HG03064 (cell line): ENCODE measurements around the gene NOS1AP.
"Not testable (repeated sequence)": the region's sequence is repeated elsewhere in the genome, so short reads cannot be mapped to it uniquely, and the experiment has no call there.

Experiments used
- ATAC-seq: cut with Tn5 transposase; IDR thresholded peaks from one replicate; pipeline ENCODE4 v1.9.1; 2021; ENCODE audit warnings: low read depth; ENCODE audit not compliant: unreplicated experiment

NOS1AP gene

DNA sequence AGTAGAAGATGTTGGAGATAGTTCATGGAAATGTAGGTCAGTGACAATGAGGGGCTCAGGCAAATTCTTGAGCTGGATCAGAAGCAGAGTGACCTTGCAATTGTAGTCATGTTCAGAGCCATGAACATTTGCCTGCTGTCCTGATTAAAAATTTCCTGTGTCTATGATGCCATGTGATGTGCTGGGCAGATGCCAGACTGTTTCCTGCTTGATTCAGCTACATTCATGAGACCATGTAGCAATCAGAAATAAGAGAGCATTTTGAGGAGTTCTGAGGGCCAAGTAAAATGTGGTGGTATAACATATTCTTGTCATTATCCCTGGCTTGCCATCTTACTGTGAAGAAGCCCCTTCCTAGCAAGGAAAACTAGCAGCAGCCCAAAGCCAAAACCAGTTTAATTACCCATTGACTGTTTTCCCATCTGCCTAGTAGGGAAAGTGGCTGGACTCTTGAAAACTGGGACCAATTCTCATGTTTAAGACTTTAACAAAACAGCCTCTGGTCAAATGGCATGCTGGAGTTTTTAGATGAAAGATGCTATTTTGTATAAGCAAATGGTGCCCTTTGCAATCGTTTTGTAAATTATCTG lies 118.3 kb downstream of the NOS1AP start:
- no peak for ATAC-seq

DNA sequence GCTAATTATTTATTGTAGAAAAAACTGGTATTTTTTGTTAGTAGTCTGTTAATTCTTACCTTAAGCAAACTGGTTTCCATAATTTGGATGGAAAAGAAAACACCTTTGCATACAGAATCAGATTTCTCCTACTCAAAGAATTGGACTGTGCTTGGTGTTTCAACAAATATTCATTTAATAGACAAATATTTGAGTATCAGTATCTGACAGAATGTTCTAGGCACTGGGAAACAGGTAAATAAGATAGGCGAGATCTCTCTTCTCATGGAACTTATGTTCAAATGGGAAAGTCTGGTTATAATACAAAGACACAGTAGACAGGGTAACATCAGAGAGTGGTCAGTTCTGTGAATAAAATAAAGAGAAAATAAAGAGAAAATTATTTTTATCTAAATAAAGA lies 119.9 kb downstream of the NOS1AP start:
- no peak for ATAC-seq

DNA sequence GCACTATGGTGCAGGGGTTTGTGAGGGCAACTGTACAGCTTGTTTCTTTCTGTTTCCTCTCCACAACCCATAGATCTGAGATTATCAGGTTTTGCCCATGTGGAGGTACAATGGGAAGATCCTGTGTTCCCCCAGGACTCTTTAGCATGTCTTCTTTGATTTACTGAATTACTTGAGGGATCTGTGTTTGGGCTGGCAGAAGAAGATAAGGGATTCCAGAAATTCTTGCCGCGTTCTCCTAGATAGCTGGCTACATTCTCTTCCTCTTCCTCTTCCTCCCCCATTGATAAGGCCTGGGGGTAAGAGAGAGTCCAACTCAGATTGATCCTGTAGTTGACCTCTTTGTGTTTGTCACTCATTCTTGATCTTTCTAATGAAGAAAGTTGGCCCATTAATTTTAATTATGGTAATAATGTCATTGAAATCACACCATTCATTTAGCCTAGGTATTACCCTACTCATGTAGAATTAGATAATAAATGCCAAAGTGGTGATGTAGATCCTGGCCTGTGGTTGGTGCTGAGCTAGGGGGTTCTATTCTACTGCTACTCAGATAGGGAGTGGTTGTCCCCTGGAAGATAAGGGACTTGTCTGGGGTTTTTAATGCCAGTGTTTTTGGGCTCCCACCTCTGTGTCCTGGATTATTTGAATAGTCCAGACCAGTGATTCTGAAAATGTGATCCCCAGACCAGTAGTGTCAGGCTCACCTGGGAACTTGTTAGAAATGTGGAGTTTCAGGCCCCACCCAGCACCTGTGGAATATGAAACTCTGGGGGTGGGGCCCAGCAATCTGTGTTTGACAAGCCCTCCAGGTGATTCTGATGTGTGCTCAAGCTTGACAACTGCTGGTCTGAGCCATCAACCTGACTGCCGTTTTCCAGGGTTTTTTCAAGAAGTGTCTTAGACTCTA lies 122.2 kb downstream of the NOS1AP start:
- ATAC-seq = no peak

DNA sequence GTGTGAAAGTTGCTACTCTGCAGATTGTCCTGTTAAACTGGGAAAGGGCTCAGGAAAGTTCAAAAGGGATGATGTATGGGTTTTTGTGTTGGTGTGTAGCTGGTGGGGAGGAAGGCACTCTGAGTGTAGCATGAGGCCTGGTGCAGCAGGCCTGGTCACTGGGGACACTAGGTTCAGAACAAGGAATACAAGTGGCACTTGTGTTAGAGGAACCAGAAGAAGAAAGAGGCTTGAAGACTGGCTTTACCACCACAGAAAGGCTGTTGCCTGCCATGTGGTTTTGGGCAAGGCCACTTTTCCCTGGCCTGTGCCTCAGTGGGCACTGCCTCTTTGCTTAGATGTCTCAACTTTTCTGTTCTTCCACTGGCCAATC lies 122.8 kb downstream of the NOS1AP start:
- no peak for ATAC-seq

DNA sequence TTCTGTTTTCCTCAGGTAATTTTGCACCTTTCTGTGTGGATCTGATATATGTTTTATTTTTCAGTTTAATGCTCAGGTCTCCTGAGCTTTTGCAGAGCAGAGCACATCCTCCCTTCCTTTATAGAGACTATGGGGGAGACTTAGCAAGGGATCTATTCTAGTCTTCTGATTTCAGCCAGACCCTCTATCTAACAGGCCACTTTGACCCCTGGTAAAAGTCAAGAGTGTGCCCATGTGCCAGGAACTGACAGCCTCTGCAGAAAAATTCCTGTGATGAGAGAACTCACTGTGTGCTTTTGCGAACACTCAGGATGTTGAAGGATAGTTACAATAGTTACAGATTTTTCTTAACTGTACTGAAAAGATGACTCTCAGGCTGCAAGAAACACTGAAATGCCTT lies 123.3 kb downstream of the NOS1AP start:
- ATAC-seq = no peak

DNA sequence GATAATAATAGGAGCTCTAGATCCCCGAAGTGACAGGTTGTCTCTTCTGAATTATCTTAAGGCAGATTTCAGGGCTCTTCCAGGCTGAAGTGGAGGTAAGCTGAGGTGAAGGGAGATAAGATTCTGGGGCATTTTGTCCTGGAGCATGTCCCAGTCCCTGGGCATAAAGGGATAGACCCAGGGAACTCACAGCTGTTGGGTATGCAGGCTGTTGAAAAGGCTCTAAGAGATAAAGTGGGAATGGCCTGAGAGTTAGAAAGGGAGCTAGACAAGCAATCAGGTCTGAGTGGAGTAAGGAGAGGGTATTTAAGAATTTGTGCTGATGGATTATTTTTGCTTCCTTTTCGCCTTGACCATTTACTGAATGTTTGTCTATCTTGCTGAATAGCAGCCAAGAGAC lies 123.7 kb downstream of the NOS1AP start:
- no peak for ATAC-seq

DNA sequence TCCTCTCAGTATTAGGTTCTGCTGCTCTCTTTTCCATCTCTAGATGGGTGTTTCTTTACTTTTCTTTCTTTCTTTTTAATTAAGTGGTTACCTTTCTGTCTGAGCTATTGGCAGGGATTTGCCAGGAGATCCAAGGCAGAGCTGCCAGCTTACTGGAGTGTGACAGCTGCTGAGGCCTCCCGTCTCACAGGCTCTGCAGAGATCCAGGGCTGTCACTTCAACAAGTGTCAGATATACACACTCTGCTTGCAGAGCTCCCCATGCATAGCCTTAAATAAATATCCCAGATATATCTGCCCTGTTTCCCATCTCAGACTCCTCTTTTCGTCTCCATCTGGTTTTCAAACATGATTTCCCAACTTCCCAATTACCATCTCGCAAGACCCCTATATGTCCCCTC lies 124.3 kb downstream of the NOS1AP start:
- ATAC-seq = no peak

DNA sequence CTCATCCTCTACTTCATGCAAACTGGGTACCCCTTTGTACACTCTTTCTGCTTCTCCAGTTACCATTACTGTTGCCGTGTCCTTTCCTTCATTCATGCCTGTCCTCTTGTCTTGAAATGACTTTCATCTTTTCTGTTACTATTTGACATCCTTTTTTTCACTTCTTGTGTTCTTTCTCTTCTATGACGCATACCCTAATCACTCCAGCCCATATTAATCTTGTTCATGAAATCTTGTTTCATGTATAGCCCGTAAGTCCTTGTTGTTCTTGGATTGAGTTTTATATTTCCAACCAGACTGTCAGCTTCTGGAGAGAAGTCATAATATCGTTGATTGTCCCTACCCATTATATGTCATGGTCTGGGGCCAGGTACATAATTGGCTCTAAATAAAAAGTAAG lies 126.1 kb downstream of the NOS1AP start:
- no peak for ATAC-seq

DNA sequence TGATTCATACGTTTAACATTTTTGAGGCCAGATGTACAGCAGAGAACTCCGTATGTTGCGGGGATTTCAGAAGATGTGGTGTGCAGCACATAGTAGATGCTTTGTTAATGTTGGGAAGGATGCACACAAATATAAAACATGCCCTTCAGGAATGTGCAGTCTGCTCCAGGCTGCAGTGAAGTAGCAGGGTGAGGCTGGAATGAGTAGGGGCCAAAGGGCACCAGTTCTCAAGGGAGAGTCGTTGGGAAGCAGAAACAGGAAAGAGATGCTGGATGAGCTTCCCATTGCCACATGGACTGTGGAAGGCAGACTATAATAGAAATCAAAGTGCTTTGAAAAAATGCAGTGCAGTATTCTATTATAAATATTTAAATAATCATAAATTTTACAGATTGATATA lies 126.9 kb downstream of the NOS1AP start:
- no peak for ATAC-seq

DNA sequence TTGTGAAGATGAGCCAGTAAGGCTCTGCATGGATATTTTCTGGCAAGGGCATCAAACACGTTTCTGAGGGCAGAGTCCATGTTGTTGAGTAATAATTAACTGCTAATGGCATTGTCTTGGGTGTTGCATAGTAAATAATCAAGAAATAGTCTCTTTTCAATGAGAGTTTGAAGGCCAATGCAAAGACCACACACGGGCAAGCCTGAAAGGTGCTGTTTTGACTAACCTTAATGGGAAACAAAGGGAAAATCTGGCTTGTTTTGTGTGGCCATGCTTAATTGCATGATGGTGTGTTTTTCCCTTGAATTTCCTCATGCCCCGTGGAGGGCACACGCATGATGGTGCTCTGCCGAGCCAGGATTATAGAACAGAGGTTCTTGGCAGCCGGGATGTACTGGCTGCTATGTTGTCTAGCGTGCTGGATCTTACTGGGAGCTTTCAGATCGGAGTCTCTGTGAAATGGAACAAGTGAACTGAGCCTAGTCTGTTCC lies 127.6 kb downstream of the NOS1AP start:
- ATAC-seq = no peak

DNA sequence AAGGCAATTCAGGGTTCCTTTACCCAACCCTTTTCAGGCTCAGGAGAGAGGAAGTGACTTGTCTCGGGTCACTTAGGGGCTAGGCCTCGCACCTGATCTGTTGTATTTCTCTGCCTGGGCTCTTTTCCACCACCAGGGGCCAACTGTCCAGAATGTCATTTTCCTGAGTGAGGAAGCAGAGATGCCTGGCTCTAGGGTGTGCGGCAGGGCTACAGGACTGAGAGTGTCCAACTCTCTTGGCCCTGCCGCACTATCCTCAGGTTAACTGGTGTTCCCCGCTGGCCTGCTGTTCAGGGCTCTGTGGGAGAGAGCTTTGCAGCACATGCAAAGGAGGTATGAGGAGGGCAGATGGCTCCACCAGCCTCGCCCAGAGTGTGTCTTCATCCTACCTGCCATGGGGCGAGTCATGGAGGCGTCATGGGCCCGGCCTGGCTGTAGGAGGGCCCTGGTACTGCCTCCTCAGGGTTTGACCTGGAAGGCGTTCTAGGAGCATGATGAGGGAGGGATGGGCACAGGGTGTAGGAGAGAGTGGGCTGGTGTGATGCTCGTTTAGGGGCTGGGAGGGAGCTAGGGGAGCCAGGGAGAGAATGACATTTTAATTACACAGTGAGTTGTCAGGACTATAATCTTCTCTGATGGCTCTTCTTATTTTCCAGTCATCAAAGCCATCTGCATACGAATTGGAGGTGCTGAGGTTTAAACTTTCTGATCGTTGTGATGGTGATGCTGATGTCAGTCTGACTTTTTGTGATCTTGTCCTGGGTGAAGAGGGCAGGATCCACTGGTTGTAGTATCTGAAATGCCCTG lies 128.3 kb downstream of the NOS1AP start:
- no peak for ATAC-seq

DNA sequence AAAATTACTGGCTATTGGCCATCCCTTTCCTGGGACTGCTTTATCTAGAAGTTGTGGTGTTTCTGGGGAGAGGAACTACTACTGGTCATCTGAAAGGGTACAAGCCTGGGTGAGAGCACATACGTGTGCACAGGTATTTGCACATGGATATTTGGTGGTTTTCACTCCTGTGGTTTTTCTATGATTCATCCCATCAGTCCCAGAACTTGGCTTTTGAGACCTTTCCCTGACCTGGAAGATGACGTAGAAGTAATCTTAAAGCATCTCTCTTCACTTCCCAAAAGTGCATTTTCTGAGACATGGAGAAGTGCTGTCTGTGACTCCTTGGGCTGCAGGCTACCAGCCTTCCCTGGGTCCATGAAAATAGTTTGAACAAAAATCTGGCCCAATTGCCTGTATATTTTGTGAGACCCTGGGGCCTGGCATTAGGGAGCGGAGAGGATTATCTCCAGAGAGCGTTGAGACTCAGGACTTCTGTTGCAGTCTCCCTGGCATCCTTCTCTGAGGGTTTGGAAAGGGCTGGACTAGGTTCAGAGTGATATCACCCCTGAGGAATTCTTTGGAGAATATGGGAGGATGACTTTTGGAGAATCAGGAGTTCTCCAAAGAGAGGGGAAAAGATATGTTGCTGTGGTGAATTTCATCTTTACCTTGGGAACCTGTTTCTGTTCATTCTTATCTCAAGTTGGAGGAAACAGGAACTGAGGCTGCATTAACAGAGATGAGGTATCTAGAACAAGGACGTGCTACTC lies 130.8 kb downstream of the NOS1AP start:
- ATAC-seq = no peak

DNA sequence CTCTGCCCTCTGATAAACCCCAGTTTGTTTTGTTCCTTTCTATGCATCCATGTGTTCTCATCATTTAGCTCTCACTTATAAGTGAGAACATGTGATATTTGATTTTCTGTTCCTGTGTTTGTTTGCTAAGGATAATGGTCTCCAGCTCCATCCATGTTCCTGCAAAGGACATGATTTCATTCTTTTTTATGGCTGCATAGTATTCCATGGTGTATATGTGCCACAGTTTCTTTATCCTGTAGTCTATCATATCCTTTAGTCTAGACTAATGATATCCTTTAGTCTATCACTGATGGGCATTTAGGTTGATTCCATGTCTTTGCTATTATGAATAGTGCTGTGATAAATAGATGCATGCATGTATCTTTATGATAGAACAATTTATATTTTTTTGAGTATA lies 131.6 kb downstream of the NOS1AP start:
- ATAC-seq = not testable (repeated sequence)

DNA sequence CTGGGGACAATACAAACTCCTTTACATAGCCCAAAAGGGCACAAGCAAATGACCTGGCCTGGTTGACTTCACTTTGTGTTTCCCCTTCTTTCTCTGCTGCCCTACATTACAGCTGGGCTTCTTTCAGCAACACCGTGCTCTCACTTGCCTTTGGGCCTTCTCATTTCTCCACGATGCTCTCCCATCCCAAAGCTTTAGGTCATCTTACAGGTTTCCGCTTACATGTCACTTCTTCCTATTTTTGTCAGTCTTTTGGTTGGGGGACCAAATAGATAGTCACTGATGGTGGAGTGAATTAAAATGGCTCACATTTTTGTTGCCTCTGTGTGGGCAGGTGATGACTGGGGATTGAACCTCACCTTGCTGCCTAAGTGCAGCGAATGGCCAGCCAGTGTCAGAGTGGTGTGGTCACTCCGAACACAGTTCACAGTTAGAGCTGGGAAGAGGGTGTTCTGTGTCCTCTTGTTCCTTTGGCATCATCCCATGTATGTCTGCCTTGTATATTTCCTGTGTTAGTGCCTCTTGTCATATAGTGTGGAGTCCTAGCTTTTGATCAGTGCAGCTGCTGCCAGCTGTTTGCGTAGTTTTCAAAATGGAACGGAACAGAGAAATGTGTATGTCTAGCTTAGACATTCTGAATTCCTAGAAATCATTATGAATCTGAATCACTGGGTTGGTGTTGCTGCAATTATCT lies 134.8 kb downstream of the NOS1AP start:
- no peak for ATAC-seq

DNA sequence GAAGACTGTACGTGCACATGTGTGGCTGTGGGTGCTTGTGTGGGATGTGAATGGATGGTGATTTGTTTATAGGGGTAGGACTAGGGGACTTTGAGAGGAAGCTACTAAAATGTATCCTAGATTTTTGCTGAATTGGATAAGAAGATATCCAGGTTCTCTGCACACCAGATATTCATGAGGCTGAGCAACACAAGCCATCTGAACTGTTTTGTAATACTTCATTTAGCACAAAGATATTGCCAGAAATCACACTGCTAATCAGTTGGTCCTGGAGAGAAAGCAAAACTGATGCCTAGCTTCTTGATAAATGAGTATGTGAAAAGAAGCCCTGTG lies 135.3 kb downstream of the NOS1AP start:
- ATAC-seq = no peak

DNA sequence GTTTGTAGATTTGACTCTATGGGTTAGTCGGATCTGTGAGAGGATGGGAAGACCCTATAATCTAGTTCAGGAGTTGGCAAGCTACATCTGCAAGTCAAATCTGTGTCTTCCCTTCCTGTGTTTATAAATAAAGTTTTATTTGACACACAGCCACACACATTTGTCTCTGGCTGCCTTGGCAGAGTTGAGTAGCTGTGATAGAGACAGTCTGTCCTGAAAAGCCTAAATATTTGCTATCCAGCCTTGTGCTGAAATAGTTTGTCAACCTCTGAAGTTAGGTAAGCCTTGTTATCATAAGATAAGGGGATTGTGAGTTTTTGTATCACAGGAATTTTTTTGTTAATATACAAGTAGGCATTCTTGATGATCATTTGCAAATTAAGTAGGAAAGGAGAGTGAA lies 136.8 kb downstream of the NOS1AP start:
- no peak for ATAC-seq

DNA sequence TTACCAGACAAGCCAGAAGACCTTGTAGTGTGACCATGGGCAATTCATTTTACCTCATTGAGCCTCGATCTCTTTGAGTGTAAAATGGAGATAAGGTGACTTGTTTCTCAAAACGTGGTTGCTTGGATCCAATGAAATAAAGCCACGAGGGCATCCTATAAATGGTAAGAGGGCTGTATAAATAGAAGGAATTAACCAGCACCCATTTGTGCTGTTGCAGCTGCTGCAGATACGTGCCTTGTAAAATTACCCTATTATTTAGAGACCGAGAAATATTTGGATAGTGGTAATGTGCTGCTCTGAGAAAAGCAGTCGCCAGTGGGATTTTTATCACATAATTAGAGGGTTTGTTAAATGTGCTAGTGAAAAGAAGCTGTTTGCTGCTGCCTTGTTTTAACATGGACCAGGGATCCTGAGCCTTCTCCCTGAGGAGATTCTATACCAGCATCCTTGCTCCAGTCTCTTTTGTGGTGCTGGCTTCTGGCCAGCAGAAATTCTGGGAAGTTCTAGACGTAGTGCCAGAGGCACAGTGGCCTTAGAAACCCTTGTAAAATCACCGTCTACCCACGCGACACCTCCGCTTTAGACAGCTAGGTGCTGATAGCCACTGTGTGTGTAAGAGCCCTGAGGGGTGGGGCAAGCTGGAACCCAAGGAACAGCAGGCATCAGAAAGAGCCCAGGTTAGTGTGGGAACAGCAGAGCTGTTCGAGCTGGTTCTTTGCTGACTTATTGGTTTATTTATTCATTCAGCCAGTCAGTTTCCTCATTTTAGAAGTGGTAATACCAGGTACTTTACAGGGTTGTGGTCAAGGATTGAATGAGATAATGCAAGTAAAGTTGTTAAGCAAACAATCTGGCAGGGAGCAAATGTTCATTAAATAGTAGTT lies 137.5 kb downstream of the NOS1AP start:
- ATAC-seq = no peak

DNA sequence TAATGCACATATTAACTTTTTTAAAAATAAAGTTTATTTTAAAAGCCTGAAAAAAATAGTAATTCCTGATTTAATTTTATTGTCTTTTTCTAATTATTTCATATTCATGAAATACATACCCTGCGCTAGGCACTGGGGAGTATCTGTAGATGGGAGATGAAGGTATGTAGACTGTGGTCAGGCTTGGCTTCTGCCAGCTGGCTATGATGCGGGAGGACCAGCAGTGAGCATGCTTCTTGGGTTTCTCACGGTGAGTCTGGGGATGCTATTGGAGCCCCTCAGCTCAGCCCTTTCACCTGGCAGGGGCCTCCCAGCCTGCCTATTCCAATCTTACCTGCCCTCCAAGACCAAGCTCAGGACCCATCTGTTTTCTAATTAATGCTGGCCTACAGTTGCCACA lies 138.4 kb downstream of the NOS1AP start:
- ATAC-seq = no peak

DNA sequence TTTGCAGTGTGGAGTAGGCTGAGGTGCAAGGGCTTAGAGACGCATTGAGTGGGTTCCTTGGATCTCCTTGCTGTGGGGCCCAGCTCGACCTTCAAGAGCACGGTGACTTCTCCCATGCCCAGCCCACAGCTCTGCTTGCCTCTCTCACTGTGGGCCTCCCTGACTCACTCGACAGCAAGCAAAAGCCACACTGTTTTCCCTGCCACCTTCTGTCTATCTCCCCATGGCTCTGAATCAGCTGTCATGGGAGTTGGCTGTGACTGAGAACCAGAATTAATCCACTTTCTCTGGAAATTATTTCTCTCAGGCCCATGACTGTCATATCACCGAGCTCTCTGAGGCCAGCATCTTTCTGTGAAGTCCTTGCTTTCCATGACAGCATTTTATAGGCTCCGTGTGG lies 140.7 kb downstream of the NOS1AP start:
- ATAC-seq = no peak
